Gastroesophageal sphincter (tissue), 3 donors: ENCODE results near the gene LIG4.
A peak's percentile ranks its signal among the peaks of the same experiment; 100 is the strongest.

Experiments used
- CTCF ChIP-seq, 4 experiments: fragments of 200-600 bp in 2 of 4; fragments of 450-650 bp in 2 of 4; sonication (generic) in 1 of 4; IDR thresholded peaks; one replicate each; pipeline ENCODE4 v1.5.1; 2017 to 2019; ENCODE audit warnings: antibody characterized with exemption in 4 of 4, mild to moderate bottlenecking in 2 of 4, moderate library complexity in 2 of 4
- POLR2A ChIP-seq, 2 donors: fragments of 450-650 bp; IDR thresholded peaks; one replicate each; pipeline ENCODE4 v1.6.1; 2017; ENCODE audit warnings: antibody characterized with exemption in 2 of 2, mild to moderate bottlenecking in 2 of 2, moderate library complexity in 1 of 2

- TF ChIP-seq CTCF (IDR thresholded peaks at IDR 0.05) (peak; percentile 72 to 84 (median 72)), POLR2A (IDR thresholded peaks at IDR 0.05) (no peak)
Observed at GRCh38 chr13:108227651-108228272, 12.4 kb upstream of the LIG4 start.
